K562 (cell line): Measurements from ENCODE around the gene MAP4. TPM values are rescaled to one million over a fixed set of nuclear protein-coding genes. Genes with fewer than 3 reads are reported as not detected.

Source experiments
- BCLAF1 ChIP-seq, 2 experiments: fragments of 450-650 bp in 1 of 2; IDR thresholded peaks; 2 replicates each; pipeline ENCODE4 v1.6.1; 2011 to 2017; ENCODE audit warnings: low read depth in 2 of 2, antibody characterized with exemption in 1 of 2, borderline replicate concordance in 1 of 2, low read length in 1 of 2, mild to moderate bottlenecking in 1 of 2, mixed read lengths in 1 of 2; ENCODE audit not compliant: control insufficient read depth in 1 of 2
- CTBP1 ChIP-seq: fragments of 450-650 bp; IDR thresholded peaks from 2 replicates; pipeline ENCODE4 v1.6.1; 2016; ENCODE audit warnings: borderline replicate concordance
- EGR1 ChIP-seq: fragments of 450-650 bp; conservative IDR thresholded peaks from 2 replicates; pipeline ENCODE4 v1.6.1; 2017; ENCODE audit warnings: mild to moderate bottlenecking
- EP400 ChIP-seq: fragments of 450-650 bp; IDR thresholded peaks from 2 replicates; pipeline ENCODE4 v1.6.1; 2017; ENCODE audit warnings: antibody characterized with exemption, mild to moderate bottlenecking, moderate library complexity
- FOXA3 ChIP-seq, 2 experiments: fragments of 450-650 bp in 1 of 2; sonication (generic) in 1 of 2; formaldehyde crosslinking; IDR thresholded peaks in 1 of 2; conservative IDR thresholded peaks in 1 of 2; 2 replicates each; pipeline versions ENCODE4 v1.4.0 to v1.8.0; 2020 to 2022; ENCODE audit warnings: mild to moderate bottlenecking in 2 of 2, missing genetic modification reagents in 1 of 2
- HNRNPK ChIP-seq: fragments of 200-400 bp; formaldehyde crosslinking; IDR thresholded peaks from one replicate; pipeline ENCODE4 v1.6.1; 2018; ENCODE audit warnings: mild to moderate bottlenecking, low read depth, low read length; ENCODE audit not compliant: poor library complexity, severe bottlenecking
- L3MBTL2 ChIP-seq: fragments of 450-650 bp; IDR thresholded peaks from 2 replicates; pipeline ENCODE4 v1.6.1; 2016; ENCODE audit warnings: mild to moderate bottlenecking, moderate library complexity
- MAFF ChIP-seq: IDR thresholded peaks from 2 replicates; pipeline ENCODE4 v1.6.1; 2012; ENCODE audit warnings: low read length, improper control_type of control experiment
- MAFK ChIP-seq: IDR thresholded peaks from 2 replicates; pipeline ENCODE4 v1.6.1; 2011; ENCODE audit warnings: low read length, improper control_type of control experiment
- MCM3 ChIP-seq: fragments of 450-650 bp; IDR thresholded peaks from 2 replicates; pipeline ENCODE4 v1.6.1; 2016
- MYBL2 ChIP-seq, 2 experiments: fragments of 450-650 bp in 1 of 2; sonication (generic) in 1 of 2; formaldehyde crosslinking in 1 of 2; IDR thresholded peaks; 2 replicates each; pipeline versions ENCODE4 v1.6.1 to v1.8.1; 2017 to 2022; ENCODE audit warnings: borderline replicate concordance in 1 of 2, inconsistent platforms in 1 of 2, low read depth in 1 of 2, mild to moderate bottlenecking in 1 of 2, missing genetic modification reagents in 1 of 2, moderate library complexity in 1 of 2
- NBN ChIP-seq: fragments of 450-650 bp; IDR thresholded peaks from 2 replicates; pipeline ENCODE4 v1.6.1; 2016; ENCODE audit warnings: low read depth, mild to moderate bottlenecking
- POLR3A ChIP-seq: IDR thresholded peaks from 2 replicates; pipeline ENCODE4 v1.6.1; 2011; ENCODE audit warnings: borderline replicate concordance, mild to moderate bottlenecking, moderate library complexity; ENCODE audit not compliant: insufficient read length, insufficient read depth; ENCODE audit errors: extremely low read depth
- PTBP1 ChIP-seq: fragments of 200-400 bp; formaldehyde crosslinking; IDR thresholded peaks from 2 replicates; pipeline ENCODE4 v1.6.1; 2017; ENCODE audit warnings: low read depth, low read length
- SAP30 ChIP-seq: fragments of 200-600 bp; sonication (generic); IDR thresholded peaks from 2 replicates; pipeline ENCODE4 v1.6.1; 2012; ENCODE audit warnings: borderline replicate concordance, low read depth, mild to moderate bottlenecking, moderate library complexity, low read length, control low read depth, inconsistent platforms; ENCODE audit not compliant: insufficient read depth, poor library complexity, severe bottlenecking
- TAF9B ChIP-seq: fragments of 450-650 bp; IDR thresholded peaks from 2 replicates; pipeline ENCODE4 v1.6.1; 2018; ENCODE audit warnings: mild to moderate bottlenecking; ENCODE audit not compliant: partially characterized antibody
- TAL1 ChIP-seq: fragments of 450-650 bp; IDR thresholded peaks from 2 replicates; pipeline ENCODE4 v1.6.1; 2016; ENCODE audit warnings: mild to moderate bottlenecking
- TCF3 ChIP-seq: sonication (generic); formaldehyde crosslinking; IDR thresholded peaks from 2 replicates; pipeline ENCODE4 v1.4.0; 2020; ENCODE audit warnings: mild to moderate bottlenecking, missing genetic modification reagents
- TOE1 ChIP-seq, 2 experiments: fragments of 450-650 bp in 1 of 2; sonication (generic) in 1 of 2; formaldehyde crosslinking in 1 of 2; IDR thresholded peaks; 2 replicates each; pipeline versions ENCODE4 v1.7.1 to v1.8.0; 2016 to 2022; ENCODE audit warnings: borderline replicate concordance in 2 of 2, mild to moderate bottlenecking in 2 of 2, antibody characterized with exemption in 1 of 2, inconsistent platforms in 1 of 2, low read depth in 1 of 2, missing genetic modification reagents in 1 of 2, moderate library complexity in 1 of 2
- ZFPM2 ChIP-seq: fragments of 250-450 bp; sonication (Bioruptor Pico); IDR thresholded peaks from 2 replicates; pipeline ENCODE4 v1.5.1; 2022; ENCODE audit warnings: mild to moderate bottlenecking
- ZNF518B ChIP-seq: fragments of 250-450 bp; sonication (Bioruptor Pico); IDR thresholded peaks from 2 replicates; pipeline ENCODE4 v1.5.0; 2021; ENCODE audit warnings: mild to moderate bottlenecking, moderate library complexity
- ZNF584 ChIP-seq: fragments of 200-800 bp; sonication (Bioruptor generic); IDR thresholded peaks from 2 replicates; pipeline ENCODE4 v1.6.1; 2016; ENCODE audit warnings: low read depth, mild to moderate bottlenecking, missing genetic modification characterization, missing compliant biosample characterization
- ZNF780A ChIP-seq: fragments of 250-450 bp; sonication (Bioruptor Pico); IDR thresholded peaks from 2 replicates; pipeline ENCODE4 v1.5.0; 2021; ENCODE audit warnings: mild to moderate bottlenecking
- polyA plus RNA-seq, 8 experiments: library from polyadenylated mRNA; depleted of rRNA in 4 of 8; stranded (reverse) in 5 of 8; unstranded in 3 of 8; fragments of >200 nt; fragmentation: Nextera tagmentation in 2 of 8; fragmentation: Illumina TruSeq in 1 of 8; extraction: Ambion mirVana in 2 of 8; extraction: Trizol in 1 of 8; gene quantifications; 2 replicates each; pipeline versions ENCODE4 v1.2.1 to v1.2.3, GENCODE V29; 2011 to 2014; ENCODE audit warnings: inconsistent platforms in 1 of 8, missing spikeins in 1 of 8
- total RNA-seq, 7 experiments: library from RNA; depleted of rRNA in 6 of 7; stranded (reverse); fragments of >200 nt in 6 of 7; fragmentation: Illumina TruSeq in 2 of 7; extraction: Trizol in 2 of 7; gene quantifications; 2 replicates each; pipeline versions ENCODE4 v1.2.1 to v1.2.3, GENCODE V29; 2011 to 2021; ENCODE audit warnings: low replicate concordance in 1 of 7

Gene MAP4
- total and polyA plus RNA-seq, 9 of the 15 experiments (the other 6 are each of a cell fraction or from before 2014, with no cell fraction given) = 13.3 to 141 (median 36.8) TPM

GRCh38 chr3:47871389-47871788 is 144.8 kb downstream of the MAP4 start (continued):
- TF ChIP-seq PTBP1 (no peak), ZNF584 (CRISPR knock-in tag) (no peak), MYBL2 (IDR thresholded peaks at IDR 0.05; ENCODE audit: low read depth) (no peak), MYBL2 (CRISPR knock-in tag; IDR thresholded peaks at IDR 0.05; ENCODE audit: borderline replicate concordance) (no peak), SAP30 (peak; percentile 49), ZNF780A (no peak), MAFK (no peak), EGR1 (no peak), TOE1 (IDR thresholded peaks at IDR 0.05; ENCODE audit: borderline replicate concordance) (no peak), TOE1 (CRISPR knock-in tag; IDR thresholded peaks at IDR 0.05; ENCODE audit: borderline replicate concordance, low read depth) (no peak), CTBP1 (peak; percentile 82; the same call in 1 of the 2 replicates), POLR3A (no peak), L3MBTL2 (peak; percentile 91), TAL1 (no peak), BCLAF1 (IDR thresholded peaks at IDR 0.05; ENCODE audit: borderline replicate concordance in 1 of 2, control insufficient read depth in 1 of 2, low read depth in 2 of 2, low read length in 1 of 2) (no peak), EP400 (peak; percentile 65; the same call in 1 of the 2 replicates), ZFPM2 (CRISPR knock-in tag) (no peak), MCM3 (no peak), NBN (no peak), ZNF518B (CRISPR knock-in tag) (no peak), FOXA3 (CRISPR knock-in tag; conservative IDR thresholded peaks at IDR 0.05 in 1 of 2, IDR thresholded peaks at IDR 0.05 in 1 of 2) (no peak), TAF9B (no peak), TCF3 (CRISPR knock-in tag) (0 out of 2 replicates have a peak, but pooled peaks have one; percentile 22), MAFF (no peak), HNRNPK (no peak)
